H7 (cell line): ENCODE results near the gene TBC1D10A. TPM values are rescaled to one million over a fixed set of nuclear protein-coding genes. Genes with fewer than 3 reads are reported as not detected.

Experiments used
- DNase-seq: peaks from one replicate; pipeline ENCODE4 v3.0.0; 2012
- H3K27me3 ChIP-seq: 2 replicates; pipeline ENCODE4 v1.6.0; 2011; ENCODE audit warnings: mild to moderate bottlenecking, low read length; ENCODE audit not compliant: control insufficient read depth, insufficient read depth
- H3K36me3 ChIP-seq: replicated peaks from 2 replicates; pipeline ENCODE4 v1.5.1; 2011; ENCODE audit warnings: low read length; ENCODE audit not compliant: control insufficient read depth, insufficient read depth
- H3K4me3 ChIP-seq: 2 replicates; pipeline ENCODE4 v1.5.1; 2011; ENCODE audit warnings: low read depth, mild to moderate bottlenecking, control low read depth, low read length, moderate library complexity; ENCODE audit not compliant: insufficient read depth
- total RNA-seq: library from RNA; depleted of rRNA; stranded (reverse); fragments of >200 nt; shearing (Covaris generic); gene quantifications from 2 replicates; pipeline ENCODE4 v1.2.3, GENCODE V29; 2014

Gene TBC1D10A
- total RNA-seq, 1 experiment from 2014 or later, result 12.6 TPM

DNA sequence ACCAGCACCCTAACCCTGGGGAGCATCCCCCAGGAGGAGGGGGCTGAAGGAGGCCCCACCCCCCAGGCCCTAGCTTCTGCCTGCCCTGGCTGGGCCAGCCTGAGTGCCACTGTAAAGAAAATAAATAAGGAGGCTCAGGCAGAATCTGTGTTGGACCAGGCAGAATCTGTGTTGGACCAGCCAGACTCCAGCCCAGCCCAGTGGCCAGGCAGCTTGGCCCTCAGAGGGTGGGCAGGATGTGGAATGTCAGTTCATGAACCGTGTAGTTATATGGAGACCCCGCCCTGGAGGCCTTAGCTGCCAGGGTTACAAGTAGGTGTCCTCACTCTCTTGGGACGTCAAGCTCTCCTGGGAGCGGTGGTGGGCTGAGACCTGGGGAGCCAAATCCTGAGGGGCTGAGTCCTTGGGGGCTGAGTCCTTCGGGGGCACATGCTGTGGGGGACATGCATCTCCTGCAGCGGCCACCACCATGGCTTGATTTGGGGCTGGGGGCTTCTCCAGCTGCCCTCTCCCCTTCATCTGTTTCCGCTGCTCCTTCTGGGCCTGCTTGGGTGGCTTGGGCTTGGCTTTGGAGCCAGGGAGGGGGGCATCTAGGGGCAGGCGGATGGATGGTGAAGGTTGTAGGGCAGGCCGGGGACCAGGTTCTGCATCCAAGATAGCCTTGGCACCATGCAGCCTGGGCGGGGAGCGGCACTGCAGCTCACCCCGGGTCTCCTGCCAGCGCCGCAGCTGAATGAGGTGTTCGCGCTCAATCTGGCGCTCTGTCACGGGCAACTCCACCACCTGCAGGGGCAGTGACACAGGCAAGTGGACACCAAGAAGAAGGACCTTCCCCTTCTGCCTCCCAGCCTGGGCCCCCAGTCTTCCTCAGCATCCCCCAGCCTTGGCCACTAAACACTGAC, 34.4 kb downstream of the TBC1D10A start:
- no peak for DNase-seq
- H3K27me3 ChIP-seq, result peaks cover 6% of the 10 kb centered on the region; the same call in 1 of the 2 replicates
- no peak overlapping the region for H3K4me3 ChIP-seq
- H3K36me3 ChIP-seq, result no peaks in the 10 kb centered on the region; the same call in 1 of the 2 replicates

DNA sequence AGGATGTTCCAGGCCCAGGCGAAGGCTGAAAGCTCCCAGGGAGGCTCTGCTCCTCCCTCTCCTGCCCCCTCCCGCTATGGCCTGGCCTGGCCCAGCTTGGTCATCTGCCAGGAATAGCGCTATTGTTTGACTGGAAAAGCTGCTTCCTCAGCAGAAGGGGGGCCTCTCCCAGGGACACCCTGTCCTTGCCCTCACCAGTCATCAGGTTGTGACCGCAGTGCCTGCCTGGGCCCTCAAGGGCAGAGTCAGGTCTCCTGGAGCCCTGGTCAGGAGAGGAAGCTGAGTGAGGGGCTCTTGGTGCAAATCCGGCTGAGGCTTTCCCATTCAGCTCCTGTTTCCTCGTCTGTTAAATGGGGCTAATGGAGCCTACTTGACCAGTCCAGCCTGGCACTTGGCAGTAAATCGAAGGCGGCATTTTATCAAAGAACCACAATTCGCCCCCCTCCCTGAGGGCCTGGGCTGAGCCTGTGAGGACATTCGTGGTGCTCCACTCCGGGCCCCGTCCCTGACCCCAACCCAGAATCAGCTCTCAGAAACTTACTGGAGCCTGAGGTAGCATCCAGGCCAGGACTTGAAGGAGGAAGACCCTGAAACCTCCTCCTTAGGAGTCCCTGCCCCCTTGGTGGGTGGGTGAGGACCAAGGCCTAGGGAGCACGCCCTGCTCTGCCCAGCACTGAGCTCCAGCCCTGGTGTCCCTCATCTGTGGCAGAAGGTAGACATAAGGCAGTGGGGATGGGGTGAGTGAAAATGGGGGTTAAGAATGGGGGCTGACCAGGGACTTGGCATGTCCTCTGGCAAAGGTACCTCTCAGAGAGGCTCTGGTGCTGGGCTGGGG, 35.5 kb downstream of the TBC1D10A start:
- Histone ChIP-seq H3K4me3 (no peak overlapping the region), H3K27me3 (peaks cover 6% of the 10 kb centered on the region; the same call in 1 of the 2 replicates), H3K36me3 (no peaks in the 10 kb centered on the region; the same call in 1 of the 2 replicates)
- DNase-seq, result peak; percentile 61

DNA sequence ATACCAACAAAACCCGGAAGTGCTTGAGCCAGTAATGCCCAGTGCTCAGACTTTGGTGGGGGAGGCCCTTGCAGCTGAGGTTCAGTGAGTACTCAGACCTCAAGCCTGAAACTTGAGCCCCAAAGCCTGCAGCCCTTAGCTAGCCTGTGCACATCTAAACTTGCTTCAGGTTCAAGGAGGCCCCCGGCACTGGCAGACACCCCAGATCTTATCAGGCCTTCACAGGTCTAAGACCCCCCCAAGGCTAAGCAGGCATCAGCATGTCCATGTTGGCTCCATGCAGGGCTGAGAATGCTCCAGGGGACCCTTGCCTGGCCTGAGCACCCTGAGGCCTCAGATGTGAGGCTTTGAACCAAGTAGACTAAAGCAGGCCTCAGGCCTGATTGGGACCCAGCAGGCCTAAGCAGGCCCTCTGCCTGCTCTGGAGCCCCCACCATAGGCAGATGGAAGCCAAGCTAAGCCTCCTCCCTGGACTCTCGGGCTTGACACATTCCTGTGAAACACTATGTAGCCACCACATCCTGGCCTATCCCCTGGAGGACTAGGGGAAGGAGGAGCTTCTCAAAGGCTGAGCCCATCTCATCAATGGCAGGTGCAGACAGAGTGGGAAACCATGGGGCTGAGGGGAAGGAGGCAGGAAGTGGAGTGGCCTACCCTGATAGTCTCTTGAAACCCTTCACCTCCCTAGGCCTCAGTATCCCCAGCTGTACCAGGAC, 36.2 kb downstream of the TBC1D10A start:
- Histone ChIP-seq H3K4me3 (no peak overlapping the region; the same call in 1 of the 2 replicates), H3K36me3 (no peaks in the 10 kb centered on the region; the same call in 1 of the 2 replicates), H3K27me3 (peaks cover 6% of the 10 kb centered on the region; the same call in 1 of the 2 replicates)
- DNase-seq, result peak; percentile 70

DNA sequence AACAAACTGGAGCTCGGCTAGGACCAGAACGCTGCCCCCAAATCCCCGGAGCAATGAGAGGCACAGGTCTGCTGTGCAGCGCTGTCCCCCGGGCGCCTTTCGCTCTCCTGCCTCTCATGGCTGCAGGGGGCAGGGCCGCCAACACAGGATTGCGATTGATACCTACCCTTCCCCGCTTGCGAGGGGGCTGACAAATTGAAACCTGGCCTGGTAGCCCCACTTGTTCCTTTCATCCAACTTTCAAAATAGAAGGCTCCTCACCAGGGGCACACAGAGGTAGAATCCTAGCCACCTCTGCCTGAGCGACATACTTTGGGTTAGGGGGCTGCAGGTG, 36.8 kb downstream of the TBC1D10A start:
- no peak for DNase-seq
- H3K4me3 ChIP-seq, result peak overlapping the region; percentile 36
- no peaks in the 10 kb centered on the region; the same call in 1 of the 2 replicates for H3K36me3 ChIP-seq
- peaks cover 6% of the 10 kb centered on the region; the same call in 1 of the 2 replicates for H3K27me3 ChIP-seq

DNA sequence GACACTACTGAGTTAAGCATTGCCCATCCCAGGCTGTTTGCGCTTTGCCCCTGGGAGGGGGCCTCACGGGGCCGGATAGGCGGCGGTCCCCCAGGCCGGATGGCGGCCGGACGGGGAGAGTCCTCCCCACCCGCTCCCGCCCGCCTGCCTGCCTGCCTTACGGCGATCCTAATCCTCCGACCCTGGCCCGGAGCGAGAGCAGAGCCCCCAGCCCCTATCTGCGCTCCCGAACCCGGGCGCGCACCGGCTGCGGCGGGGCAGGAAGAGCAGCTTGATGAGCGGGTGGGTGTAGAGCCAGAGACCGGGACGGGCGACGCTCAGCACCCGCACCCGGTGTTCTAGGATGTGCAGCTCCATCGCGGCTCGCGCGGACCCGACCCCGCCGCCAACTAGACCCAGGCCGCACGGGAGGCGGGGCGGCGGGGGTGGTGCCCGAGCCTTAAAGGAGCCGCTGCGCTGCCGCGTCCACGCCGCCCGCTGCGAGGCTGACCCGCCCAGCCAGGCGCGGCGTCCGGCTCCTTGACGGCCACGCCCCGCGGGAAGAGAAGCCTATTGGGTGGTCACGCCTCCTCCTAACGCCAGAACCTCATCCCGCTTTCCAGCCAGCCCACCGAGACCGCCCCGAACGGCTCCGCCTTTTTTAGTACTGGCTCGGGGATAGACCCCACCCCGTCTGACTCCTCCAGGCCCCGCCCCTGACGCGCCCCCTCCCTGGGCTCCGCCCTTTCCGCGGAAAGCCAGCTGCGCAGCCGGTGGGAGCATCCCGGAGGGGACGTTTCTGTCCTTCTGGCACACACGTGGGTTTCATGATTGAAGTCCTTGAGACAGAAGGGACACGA, 37.4 kb downstream of the TBC1D10A start, which contains the start of gene CASTOR1:
Gene CASTOR1, minus strand, starts transcription at position 365 of the 839 bp plus-strand sequence. Its CDS starts 8 bp downstream, at position 357.
- H3K27me3 ChIP-seq, result peaks cover 6% of the 10 kb centered on the region; the same call in 1 of the 2 replicates
- no peaks in the 10 kb centered on the region; the same call in 1 of the 2 replicates for H3K36me3 ChIP-seq
- peak; percentile 100 for DNase-seq
- peak within 1 kb of the TSS; percentile 65 for H3K4me3 ChIP-seq

DNA sequence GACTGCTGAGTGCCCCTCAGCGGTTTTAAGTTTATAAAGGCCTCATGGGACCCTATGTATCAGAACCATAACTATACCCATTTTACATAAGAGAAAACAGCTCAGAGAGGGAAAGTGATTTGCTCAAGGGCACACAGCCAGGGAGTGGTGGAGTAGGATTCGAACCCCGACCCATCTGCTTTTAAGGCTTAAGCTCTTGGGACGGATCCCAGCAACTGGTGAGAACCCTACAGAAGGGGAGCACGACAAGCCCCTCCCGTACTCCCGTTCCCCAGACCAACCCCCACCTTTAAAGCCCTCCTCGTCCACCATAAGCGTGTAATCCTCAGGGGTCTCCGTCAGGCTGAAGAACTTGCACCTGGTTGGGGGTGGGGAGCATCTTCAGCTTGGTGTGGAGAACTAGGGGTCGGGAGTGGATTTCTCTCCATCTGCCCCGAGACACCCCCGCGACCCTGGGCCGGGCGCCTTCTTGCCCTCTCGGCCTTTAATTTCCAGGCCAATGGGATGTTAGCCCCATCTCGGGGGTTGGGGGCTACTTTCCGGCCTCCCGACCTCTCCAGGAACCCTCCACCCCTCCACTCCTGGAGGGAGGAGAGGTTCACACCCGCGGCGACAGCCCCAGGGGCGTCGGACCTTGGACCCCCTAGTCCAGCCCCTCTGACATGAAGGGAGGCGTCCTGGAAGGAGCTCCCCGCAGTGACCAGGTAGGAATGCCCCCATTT, 38.2 kb downstream of the TBC1D10A start:
- DNase-seq, result no peak
- H3K4me3 ChIP-seq, result peak overlapping the region; percentile 65

DNA sequence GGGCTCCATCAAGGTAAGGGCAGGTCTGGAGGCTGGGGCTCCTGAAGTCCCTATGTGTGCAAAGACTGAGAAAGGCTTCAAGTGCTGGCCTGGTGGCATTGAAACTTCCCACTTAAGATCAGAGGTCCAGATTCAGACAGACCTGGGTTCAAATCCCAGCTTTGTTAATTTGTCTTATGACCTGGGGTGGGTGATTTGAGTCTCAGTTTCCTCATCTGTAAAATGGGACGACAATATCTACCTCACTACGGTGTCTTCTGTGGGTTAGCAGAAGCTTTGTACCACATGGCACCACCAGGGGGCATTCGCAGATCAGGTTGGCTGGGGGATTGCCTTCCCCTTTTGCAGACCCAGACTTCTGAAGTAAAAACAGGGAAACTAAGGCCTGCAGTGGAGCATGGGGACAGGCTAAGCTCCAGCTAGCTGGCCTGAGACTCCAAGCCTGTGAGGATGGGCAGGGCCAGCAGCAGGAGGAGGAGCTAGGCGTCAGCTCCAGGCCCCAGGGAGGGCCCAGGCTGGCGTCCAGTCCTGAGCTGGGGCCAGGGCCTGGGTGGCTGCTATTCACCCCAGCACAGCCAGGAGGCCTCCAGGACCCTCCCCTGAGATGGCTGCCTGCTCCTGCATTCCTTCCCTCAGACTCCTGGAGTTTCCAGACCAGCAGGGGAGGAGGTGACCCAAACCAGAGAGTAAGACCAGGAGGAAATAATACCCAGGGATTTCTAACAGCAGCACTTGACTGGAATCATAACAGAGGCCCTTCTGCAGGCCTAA, 38.9 kb downstream of the TBC1D10A start:
- no peaks in the 10 kb centered on the region; the same call in 1 of the 2 replicates for H3K36me3 ChIP-seq
- H3K27me3 ChIP-seq, result peaks cover 6% of the 10 kb centered on the region; the same call in 1 of the 2 replicates
- no peak overlapping the region for H3K4me3 ChIP-seq
- peak; percentile 97 for DNase-seq

More for the DNA sequence above, 38.2 kb downstream of the TBC1D10A start:
- H3K27me3 ChIP-seq, result peaks cover 6% of the 10 kb centered on the region; the same call in 1 of the 2 replicates
- no peaks in the 10 kb centered on the region; the same call in 1 of the 2 replicates for H3K36me3 ChIP-seq

DNA sequence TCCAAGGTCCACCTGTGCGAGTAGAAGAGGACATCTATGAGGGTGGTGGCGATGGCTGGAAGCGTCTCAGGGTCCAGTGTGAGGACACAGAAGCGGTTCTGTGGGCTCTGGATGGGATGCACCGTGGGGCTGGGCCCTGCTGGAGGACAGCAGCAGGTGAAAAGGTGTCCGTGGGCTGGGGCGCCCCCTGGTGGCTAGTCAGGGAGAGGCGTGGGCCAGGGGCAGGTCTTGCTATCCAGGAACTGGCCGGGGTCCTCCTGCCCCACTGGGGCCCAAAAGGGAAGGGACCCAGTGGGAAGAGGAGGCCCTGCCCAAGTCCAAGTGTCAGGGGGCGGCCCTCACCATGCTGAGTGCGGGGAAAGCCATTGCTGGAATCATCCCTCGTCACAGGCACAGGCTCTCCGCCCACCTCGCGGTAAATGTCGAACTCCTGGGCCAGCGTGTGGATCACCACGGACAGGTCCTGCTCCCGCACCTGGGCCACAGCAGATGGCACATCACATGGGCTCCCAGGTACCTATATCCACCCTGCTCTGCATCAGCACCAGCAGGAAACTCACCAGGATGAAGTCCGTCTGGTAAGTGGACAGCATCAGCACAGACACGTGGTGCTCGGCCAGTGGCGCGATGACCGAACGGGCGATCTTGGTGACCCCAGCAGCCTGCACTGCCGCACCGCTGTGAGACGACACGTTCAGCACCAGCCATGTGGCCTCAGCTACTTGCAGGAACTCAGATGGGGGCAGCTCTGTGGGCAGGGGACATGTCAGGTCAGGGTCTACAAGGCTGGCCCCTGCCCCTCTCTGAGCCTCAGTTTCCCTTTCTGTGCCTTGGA, 39.7 kb downstream of the TBC1D10A start:
- H3K36me3 ChIP-seq, result no peaks in the 10 kb centered on the region
- no peak overlapping the region for H3K4me3 ChIP-seq
- peaks cover 6% of the 10 kb centered on the region; the same call in 1 of the 2 replicates for H3K27me3 ChIP-seq
- DNase-seq, result peak; percentile 96

DNA sequence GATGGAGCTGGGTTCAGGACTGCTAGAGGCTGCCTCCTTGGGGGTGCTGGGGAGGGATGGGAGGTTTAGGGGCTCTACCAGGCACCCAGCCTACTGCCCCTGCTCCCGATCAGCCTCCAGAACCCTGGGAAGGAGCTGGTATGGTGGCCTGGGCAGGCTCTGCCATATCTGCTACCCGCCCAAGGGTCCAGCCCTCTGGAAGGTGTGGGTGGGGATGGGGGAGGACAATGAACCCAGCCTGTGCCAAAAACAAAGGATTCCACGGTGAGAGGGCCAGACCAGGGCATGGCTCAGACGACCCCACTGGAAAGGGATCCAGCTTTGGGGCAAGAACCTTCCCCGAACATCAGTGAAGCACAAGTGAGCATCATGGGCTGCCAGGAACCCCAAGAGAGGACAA, 40.4 kb downstream of the TBC1D10A start:
- H3K36me3 ChIP-seq, result no peaks in the 10 kb centered on the region
- DNase-seq, result no peak
- peaks cover 6% of the 10 kb centered on the region; the same call in 1 of the 2 replicates for H3K27me3 ChIP-seq
- H3K4me3 ChIP-seq, result no peak overlapping the region

DNA sequence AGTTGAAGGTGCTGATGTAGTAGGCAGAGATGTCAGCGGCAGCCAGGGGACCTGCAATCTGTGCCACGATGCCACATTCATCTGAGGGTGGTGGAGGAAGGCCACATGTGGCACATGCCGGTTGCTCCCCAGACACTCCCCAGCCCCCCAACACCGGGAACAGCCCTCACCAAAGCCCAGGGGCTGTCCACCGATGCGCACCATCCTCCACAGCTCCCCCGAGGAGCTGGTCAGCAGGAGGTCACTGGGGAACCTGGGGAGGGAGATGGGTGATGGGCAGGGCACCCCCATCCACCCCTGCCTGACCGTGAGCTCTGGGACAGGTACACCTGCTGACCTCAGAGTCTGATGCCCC, 40.9 kb downstream of the TBC1D10A start:
- Histone ChIP-seq H3K36me3 (no peaks in the 10 kb centered on the region), H3K27me3 (peaks cover 6% of the 10 kb centered on the region; the same call in 1 of the 2 replicates), H3K4me3 (no peak overlapping the region)
- no peak for DNase-seq

DNA sequence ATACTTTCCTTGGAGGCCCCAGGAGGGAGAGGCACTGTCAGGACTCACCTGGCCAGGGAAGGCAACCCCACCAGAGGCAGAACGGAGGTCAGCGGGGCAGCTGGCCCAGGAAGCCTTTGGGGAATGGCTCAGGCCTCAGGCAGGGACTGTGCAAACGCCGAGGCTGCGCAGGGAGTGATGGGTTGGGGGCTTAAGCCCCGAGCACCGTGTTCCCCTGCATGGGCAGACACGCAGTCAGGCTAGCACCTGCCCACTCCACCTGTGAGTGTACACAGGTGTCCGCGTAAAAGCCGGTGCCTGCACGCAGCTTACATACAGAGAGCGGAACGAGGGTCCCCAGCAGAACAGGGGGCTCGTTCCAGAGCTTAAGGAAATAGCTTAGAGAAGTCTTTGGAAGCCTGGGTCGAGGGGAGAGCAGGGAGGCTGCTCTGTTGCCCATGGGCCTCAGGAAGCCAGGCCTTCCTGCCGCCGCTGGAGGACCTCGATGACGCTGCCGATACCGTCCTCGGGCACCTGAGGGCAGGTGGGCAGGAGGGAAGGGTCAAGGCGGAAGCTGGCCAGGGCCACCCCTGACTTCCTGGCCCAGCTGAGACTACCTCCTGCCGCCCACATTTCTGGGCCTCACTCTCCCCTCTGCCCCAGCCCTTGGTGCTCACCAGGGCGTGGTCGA, 41.4 kb downstream of the TBC1D10A start:
- DNase-seq, result no peak
- Histone ChIP-seq H3K4me3 (no peak overlapping the region), H3K27me3 (peaks cover 6% of the 10 kb centered on the region; the same call in 1 of the 2 replicates), H3K36me3 (no peaks in the 10 kb centered on the region)
